Activated CD8-positive, alpha-beta memory T cell treated with anti-CD3 and anti-CD28 coated beads for 24 hours (primary cell): ENCODE results near the gene CLDN6.

ENCODE experiments used
- DNase-seq: peaks from one replicate; pipeline ENCODE4 v3.0.0-alpha.2; 2020

CLDN6 gene

GRCh38 chr16:2968368-2968737 is 49.6 kb downstream of the CLDN6 start:
- DNase-seq: no peak

DNA sequence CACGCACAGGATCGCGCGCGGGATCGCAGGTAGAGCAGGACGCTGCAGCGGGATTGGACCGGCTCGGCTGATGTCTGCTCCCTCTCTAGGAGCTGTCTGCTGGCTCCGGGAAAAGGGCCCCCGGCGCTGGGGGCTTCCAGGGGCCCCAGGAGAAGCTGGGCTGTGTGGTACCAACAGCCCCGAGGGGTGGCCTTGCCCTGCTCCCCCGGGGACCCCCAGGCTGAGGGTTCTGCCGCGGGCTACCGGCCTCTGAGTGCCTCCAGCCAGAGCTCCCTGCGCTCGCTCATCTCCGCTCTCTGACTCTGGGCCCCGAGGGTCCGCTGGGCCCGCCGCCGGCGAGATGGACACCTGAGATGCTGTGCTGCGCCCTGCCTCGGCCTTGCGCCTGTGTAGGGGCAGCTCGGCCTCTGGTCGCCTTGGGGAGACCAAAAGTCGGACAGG is 50.2 kb downstream of the CLDN6 start:
- no peak for DNase-seq

GRCh38 chr16:2967211-2967631 is 50.8 kb downstream of the CLDN6 start:
- DNase-seq: no peak

- DNase-seq: no peak
These were observed 51.2 kb downstream of the CLDN6 start for GRCh38 chr16:2966808-2967191.

DNA sequence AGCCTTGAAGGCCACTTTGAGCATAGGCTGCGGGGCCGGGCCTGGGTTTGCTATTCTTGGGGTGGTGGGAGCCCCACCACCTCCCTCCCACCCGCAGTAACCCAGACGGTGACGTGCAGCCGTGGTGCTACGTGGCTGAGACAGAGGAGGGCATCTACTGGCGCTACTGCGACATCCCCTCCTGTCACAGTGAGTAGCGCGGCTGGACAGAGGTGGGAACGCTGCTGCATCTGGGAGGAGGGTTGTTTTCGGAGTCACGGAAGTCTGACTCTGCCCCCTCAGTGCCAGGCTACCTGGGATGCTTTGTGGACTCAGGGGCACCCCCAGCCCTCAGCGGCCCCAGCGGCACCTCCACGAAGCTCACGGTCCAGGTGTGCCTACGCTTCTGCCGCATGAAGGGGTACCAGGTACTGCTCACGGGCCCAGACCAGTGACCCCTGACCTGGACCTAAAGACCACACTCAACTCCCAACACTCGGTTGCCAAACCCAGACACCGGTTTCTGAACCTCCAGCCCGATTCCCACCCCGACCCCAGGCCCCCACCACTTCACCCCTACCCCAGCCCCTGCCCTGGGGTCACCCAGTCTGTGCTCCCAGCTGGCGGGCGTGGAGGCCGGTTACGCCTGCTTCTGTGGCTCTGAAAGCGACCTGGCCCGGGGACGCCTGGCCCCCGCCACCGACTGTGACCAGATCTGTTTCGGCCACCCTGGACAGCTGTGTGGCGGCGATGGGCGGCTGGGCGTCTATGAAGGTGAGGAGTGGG is 51.8 kb downstream of the CLDN6 start:
- DNase-seq: no peak
